ENCODE results near the gene CLEC16A. TPM values are rescaled to one million over a fixed set of nuclear protein-coding genes. Genes with fewer than 3 reads are reported as not detected.

Gene CLEC16A
- polyA plus RNA-seq, 3 donors: 3.4 to 12.0 (median 5.8) TPM

- WGBS (ENCODE audit: insufficient coverage): 57% methylated on average over 3 of the region's 5 CpGs
- peak overlapping the region in 1 of 2 donors; percentile 73 for H3K4me3 Mint-ChIP-seq
- peak overlapping the region; percentile 15 for H2AFZ ChIP-seq (ENCODE audit: insufficient read depth, low read depth, low read length, poor library complexity, severe bottlenecking)
- no peaks in the 10 kb centered on the region for H3K9me3 Mint-ChIP-seq
- no peak overlapping the region for H3K4me2 ChIP-seq (replicated peaks; ENCODE audit: extremely low read depth, low read length, poor library complexity, severe bottlenecking)
- peaks cover 34% of the 10 kb centered on the region for H3K4me1 Mint-ChIP-seq
- intact Hi-C loops (cut with micrococcal nuclease): no loop called here
- no peaks in the 10 kb centered on the region for H3K36me3 ChIP-seq (replicated peaks in 1 of 2; ENCODE audit: control insufficient read depth in 1 of 2, insufficient read depth in 2 of 2, low read length in 2 of 2)
- H3K27me3 Mint-ChIP-seq (ENCODE audit: low read depth in 3 of 3): peaks cover 6 to 11% (median 9%) of the 10 kb centered on the region in 3 donors
- H3K36me3 Mint-ChIP-seq: peaks cover 3 to 4% of the 10 kb centered on the region in 2 donors
- no peak for TF ChIP-seq CTCF (IDR thresholded peaks at IDR 0.05)
- no peak overlapping the region for H3K4me3 ChIP-seq (replicated peaks in 1 of 3; ENCODE audit: low read depth in 2 of 3, low read length in 3 of 3)
- no peaks in the 10 kb centered on the region for H4K20me1 ChIP-seq (ENCODE audit: insufficient read depth, low read length)
- peaks cover 18 to 28% of the 10 kb centered on the region in 2 donors for H3K4me1 ChIP-seq (ENCODE audit: control insufficient read depth in 1 of 2, insufficient read depth in 2 of 2, low read length in 2 of 2)
- peak overlapping the region in 2 of 7 donors; percentile 40 to 66 for H3K27ac Mint-ChIP-seq
- H3K9ac ChIP-seq (ENCODE audit: insufficient read depth, low read length, poor library complexity, severe bottlenecking): no peak overlapping the region
- H3K27ac ChIP-seq (ENCODE audit: low read depth in 1 of 2, low read length in 2 of 2): no peak overlapping the region
- no peak for DNase-seq
- H3K9me3 ChIP-seq (replicated peaks in 1 of 2; ENCODE audit: control insufficient read depth in 1 of 2, insufficient read depth in 1 of 2, low read length in 2 of 2): no peaks in the 10 kb centered on the region
- H3K79me2 ChIP-seq (ENCODE audit: insufficient read depth, low read length): no peaks in the 10 kb centered on the region
- no peaks in the 10 kb centered on the region for H3K27me3 ChIP-seq (ENCODE audit: control insufficient read depth in 2 of 2, insufficient read depth in 2 of 2, low read length in 2 of 2)
These were observed 250.5 kb downstream of the CLEC16A start for GRCh38 chr16:11194913-11195312.

GRCh38 chr16:11196286-11196828 lies 252.0 kb downstream of the CLEC16A start:
- Histone ChIP-seq H3K36me3 (replicated peaks in 1 of 2; ENCODE audit: control insufficient read depth in 1 of 2, insufficient read depth in 2 of 2, low read length in 2 of 2) (no peaks in the 10 kb centered on the region), H3K79me2 (ENCODE audit: insufficient read depth, low read length) (no peaks in the 10 kb centered on the region), H3K9ac (ENCODE audit: insufficient read depth, low read length, poor library complexity, severe bottlenecking) (no peak overlapping the region), H3K27me3 (ENCODE audit: control insufficient read depth in 2 of 2, insufficient read depth in 2 of 2, low read length in 2 of 2) (no peaks in the 10 kb centered on the region), H3K9me3 (replicated peaks in 1 of 2; ENCODE audit: control insufficient read depth in 1 of 2, insufficient read depth in 1 of 2, low read length in 2 of 2) (no peaks in the 10 kb centered on the region), H4K20me1 (ENCODE audit: insufficient read depth, low read length) (no peaks in the 10 kb centered on the region), H3K4me3 (replicated peaks in 1 of 3; ENCODE audit: low read depth in 2 of 3, low read length in 3 of 3) (no peak overlapping the region), H2AFZ (ENCODE audit: insufficient read depth, low read depth, low read length, poor library complexity, severe bottlenecking) (no peak overlapping the region), H3K4me2 (replicated peaks; ENCODE audit: extremely low read depth, low read length, poor library complexity, severe bottlenecking) (no peak overlapping the region), H3K27ac (ENCODE audit: low read depth in 1 of 2, low read length in 2 of 2) (no peak overlapping the region), H3K4me1 (ENCODE audit: control insufficient read depth in 1 of 2, insufficient read depth in 2 of 2, low read length in 2 of 2) (peaks cover 22 to 36% of the 10 kb centered on the region in 2 donors)
- peaks cover 44% of the 10 kb centered on the region for H3K4me1 Mint-ChIP-seq
- no peak for DNase-seq
- no peak for TF ChIP-seq CTCF (IDR thresholded peaks at IDR 0.05)
- H3K36me3 Mint-ChIP-seq: peaks cover 4 to 6% of the 10 kb centered on the region in 2 donors
- no peak overlapping the region for H3K4me3 Mint-ChIP-seq
- intact Hi-C loops (cut with micrococcal nuclease): no loop called here
- H3K9me3 Mint-ChIP-seq: no peaks in the 10 kb centered on the region
- 43% methylated on average over 2 of the region's 3 CpGs for WGBS (ENCODE audit: insufficient coverage)
- no peak overlapping the region for H3K27ac Mint-ChIP-seq
- H3K27me3 Mint-ChIP-seq (ENCODE audit: low read depth in 3 of 3): peaks cover 4 to 14% (median 9%) of the 10 kb centered on the region in 3 donors

Data from CD14-positive monocyte (primary cell).